Trophoblast cell (in vitro differentiated cells and primary cell): ENCODE measurements around the gene DMRT2.

Experiments used
- DNase-seq, 2 donors: peaks; one replicate each; pipeline ENCODE4 v3.0.0-alpha.2; 2016
- H2AFZ ChIP-seq: 2 replicates; pipeline ENCODE4 v1.6.1; 2013; ENCODE audit warnings: low read length, moderate library complexity, mild to moderate bottlenecking; ENCODE audit not compliant: insufficient read depth, poor library complexity
- H2AK5ac ChIP-seq: 2 replicates; pipeline ENCODE4 v1.6.1; 2013; ENCODE audit warnings: mild to moderate bottlenecking, low read length
- H2BK120ac ChIP-seq: 2 replicates; pipeline ENCODE4 v1.6.1; 2013; ENCODE audit warnings: low read length, mild to moderate bottlenecking, moderate library complexity; ENCODE audit not compliant: insufficient read depth, poor library complexity
- H2BK12ac ChIP-seq: 2 replicates; pipeline ENCODE4 v1.6.1; 2013; ENCODE audit warnings: mild to moderate bottlenecking, low read length, moderate library complexity
- H2BK5ac ChIP-seq: 2 replicates; pipeline ENCODE4 v1.6.1; 2013; ENCODE audit warnings: low read length, low read depth, moderate library complexity, mild to moderate bottlenecking; ENCODE audit not compliant: poor library complexity
- H3K14ac ChIP-seq: 2 replicates; pipeline ENCODE4 v1.6.1; 2013; ENCODE audit warnings: mild to moderate bottlenecking, low read length
- H3K18ac ChIP-seq: 2 replicates; pipeline ENCODE4 v1.6.1; 2013; ENCODE audit warnings: mild to moderate bottlenecking, low read length
- H3K23ac ChIP-seq: 2 replicates; pipeline ENCODE4 v1.6.1; 2013; ENCODE audit warnings: low read length
- H3K27ac ChIP-seq: 2 replicates; pipeline ENCODE4 v1.5.1; 2013; ENCODE audit warnings: low read depth, mild to moderate bottlenecking, inconsistent platforms, low read length, moderate library complexity
- H3K27me3 ChIP-seq: 2 replicates; pipeline ENCODE4 v1.6.1; 2013; ENCODE audit warnings: inconsistent platforms, mild to moderate bottlenecking, low read length, moderate library complexity; ENCODE audit not compliant: insufficient read depth
- H3K36me3 ChIP-seq, 2 experiments: 1 replicate in 1 of 2; 2 replicates in 1 of 2; pipeline ENCODE4 v1.6.1; 2013; ENCODE audit warnings: low read length in 2 of 2, mild to moderate bottlenecking in 2 of 2, moderate library complexity in 1 of 2; ENCODE audit not compliant: insufficient read depth in 2 of 2, control insufficient read depth in 1 of 2
- H3K4ac ChIP-seq: 2 replicates; pipeline ENCODE4 v1.6.1; 2013; ENCODE audit warnings: low read depth, mild to moderate bottlenecking, low read length, moderate library complexity
- H3K4me1 ChIP-seq, 2 experiments: 1 replicate in 1 of 2; 2 replicates in 1 of 2; pipeline ENCODE4 v1.6.1; 2013; ENCODE audit warnings: low read length in 2 of 2, mild to moderate bottlenecking in 2 of 2, moderate library complexity in 1 of 2; ENCODE audit not compliant: insufficient read depth in 2 of 2, control insufficient read depth in 1 of 2
- H3K4me2 ChIP-seq: 2 replicates; pipeline ENCODE4 v1.6.1; 2013; ENCODE audit warnings: inconsistent platforms, mild to moderate bottlenecking, low read length, moderate library complexity
- H3K4me3 ChIP-seq: 2 replicates; pipeline ENCODE4 v1.5.1; 2013; ENCODE audit warnings: mild to moderate bottlenecking, low read depth, low read length, inconsistent platforms
- H3K79me1 ChIP-seq: one replicate; pipeline ENCODE4 v1.6.1; 2013; ENCODE audit warnings: low read length
- H3K79me2 ChIP-seq: 2 replicates; pipeline ENCODE4 v1.6.1; 2013; ENCODE audit warnings: low read length, mild to moderate bottlenecking; ENCODE audit not compliant: control insufficient read depth, insufficient read depth, poor library complexity
- H3K9ac ChIP-seq: 2 replicates; pipeline ENCODE4 v1.6.1; 2013; ENCODE audit warnings: mild to moderate bottlenecking, low read length
- H3K9me3 ChIP-seq: 2 replicates; pipeline ENCODE4 v1.6.1; 2013; ENCODE audit warnings: low read depth, mild to moderate bottlenecking, control low read depth, inconsistent platforms, low read length; ENCODE audit not compliant: insufficient read depth
- H4K12ac ChIP-seq: 2 replicates; pipeline ENCODE4 v1.6.1; 2013; ENCODE audit warnings: low read depth, mild to moderate bottlenecking, low read length, moderate library complexity
- H4K8ac ChIP-seq: 2 replicates; pipeline ENCODE4 v1.6.1; 2013; ENCODE audit warnings: low read depth, mild to moderate bottlenecking, low read length, moderate library complexity
- H4K91ac ChIP-seq: one replicate; pipeline ENCODE4 v1.6.1; 2013; ENCODE audit warnings: low read depth, mild to moderate bottlenecking, low read length, moderate library complexity
- WGBS: extraction: QIAGEN DNeasy Blood & Tissue Kit; methylation state at CpG from one replicate; pipeline ENCODE4 v1.1.7; 2013; ENCODE audit warnings: missing lambda C conversion rate; ENCODE audit not compliant: insufficient read length, insufficient coverage; ENCODE audit errors: extremely low coverage; 5-methylcytosine and 5-hydroxymethylcytosine counted together

The DMRT2 gene

GRCh38 chr9:1058826-1059487, 8.8 kb downstream of the DMRT2 start:
- Histone ChIP-seq H2AFZ (no peak overlapping the region), H3K23ac (no peak overlapping the region), H4K91ac (no peak overlapping the region), H2BK12ac (no peak overlapping the region), H3K4me2 (no peak overlapping the region), H3K4ac (no peak overlapping the region), H3K36me3 (no peaks in the 10 kb centered on the region), H3K4me1 (no peaks in the 10 kb centered on the region), H3K9ac (no peak overlapping the region), H3K4me3 (no peak overlapping the region), H2AK5ac (no peak overlapping the region), H3K79me2 (no peaks in the 10 kb centered on the region), H4K8ac (no peak overlapping the region), H2BK120ac (no peak overlapping the region), H3K79me1 (no peaks in the 10 kb centered on the region), H3K18ac (no peak overlapping the region), H4K12ac (no peak overlapping the region), H2BK5ac (no peak overlapping the region), H3K9me3 (peaks cover 3% of the 10 kb centered on the region), H3K27ac (no peak overlapping the region), H3K27me3 (no peaks in the 10 kb centered on the region), H3K14ac (no peak overlapping the region)
- WGBS = no CpG with 5 or more reads among the region's 6 CpGs
- no peak for DNase-seq

- Histone ChIP-seq H3K4me3 (no peak overlapping the region), H3K18ac (no peak overlapping the region)
These were observed 15.0 kb downstream of the DMRT2 start for GRCh38 chr9:1065130-1065529.

GRCh38 chr9:1070692-1071091, 20.5 kb downstream of the DMRT2 start:
- no peak for DNase-seq
- Histone ChIP-seq H3K14ac (no peak overlapping the region), H3K27ac (no peak overlapping the region), H4K91ac (no peak overlapping the region), H3K36me3 (no peaks in the 10 kb centered on the region), H2BK120ac (no peak overlapping the region), H3K9me3 (no peaks in the 10 kb centered on the region), H2BK12ac (no peak overlapping the region), H3K4me1 (no peaks in the 10 kb centered on the region), H3K79me1 (no peaks in the 10 kb centered on the region), H3K18ac (no peak overlapping the region), H4K12ac (no peak overlapping the region), H3K9ac (no peak overlapping the region), H2AK5ac (no peak overlapping the region), H4K8ac (no peak overlapping the region), H3K4me2 (no peak overlapping the region), H2BK5ac (no peak overlapping the region), H3K27me3 (no peaks in the 10 kb centered on the region), H3K23ac (no peak overlapping the region), H3K4ac (no peak overlapping the region), H3K4me3 (no peak overlapping the region), H3K79me2 (no peaks in the 10 kb centered on the region), H2AFZ (no peak overlapping the region)
- no CpG with 5 or more reads among the region's 3 CpGs for WGBS

More at GRCh38 chr9:1065130-1065529, 15.0 kb downstream of the DMRT2 start:
- H4K8ac ChIP-seq = no peak overlapping the region
- no peak overlapping the region for H2BK5ac ChIP-seq
- no peak overlapping the region for H4K12ac ChIP-seq
- H3K79me2 ChIP-seq = no peaks in the 10 kb centered on the region
- H3K4ac ChIP-seq = no peak overlapping the region
- no CpG with 5 or more reads among the region's 2 CpGs for WGBS
- H3K36me3 ChIP-seq = no peaks in the 10 kb centered on the region
- no peaks in the 10 kb centered on the region for H3K4me1 ChIP-seq
- no peak overlapping the region for H4K91ac ChIP-seq
- H3K9ac ChIP-seq = no peak overlapping the region
- no peak for DNase-seq
- H2AK5ac ChIP-seq = no peak overlapping the region
- H3K23ac ChIP-seq = no peak overlapping the region
- no peaks in the 10 kb centered on the region for H3K79me1 ChIP-seq
- no peaks in the 10 kb centered on the region for H3K9me3 ChIP-seq
- H3K27ac ChIP-seq = no peak overlapping the region
- H3K14ac ChIP-seq = no peak overlapping the region
- no peak overlapping the region for H2BK12ac ChIP-seq
- no peak overlapping the region for H2AFZ ChIP-seq
- H3K27me3 ChIP-seq = no peaks in the 10 kb centered on the region
- H3K4me2 ChIP-seq = no peak overlapping the region
- no peak overlapping the region for H2BK120ac ChIP-seq

GRCh38 chr9:1071730-1072129, 21.6 kb downstream of the DMRT2 start:
- Histone ChIP-seq H4K91ac (no peak overlapping the region), H3K27me3 (no peaks in the 10 kb centered on the region), H2BK12ac (no peak overlapping the region), H3K79me1 (no peaks in the 10 kb centered on the region), H3K27ac (no peak overlapping the region), H3K23ac (no peak overlapping the region), H3K9ac (no peak overlapping the region), H3K14ac (no peak overlapping the region), H2BK5ac (no peak overlapping the region), H3K79me2 (no peaks in the 10 kb centered on the region), H3K18ac (no peak overlapping the region), H4K8ac (no peak overlapping the region), H3K9me3 (no peaks in the 10 kb centered on the region), H2BK120ac (no peak overlapping the region), H3K4ac (no peak overlapping the region), H3K4me3 (no peak overlapping the region), H3K4me1 (no peaks in the 10 kb centered on the region), H2AK5ac (no peak overlapping the region), H4K12ac (no peak overlapping the region), H3K4me2 (no peak overlapping the region), H2AFZ (no peak overlapping the region), H3K36me3 (no peaks in the 10 kb centered on the region)
- no CpG with 5 or more reads among the region's 3 CpGs for WGBS
- DNase-seq = no peak
